Activated T-cell treated with anti-CD3 and anti-CD28 coated beads, Interleukin-2, amount 50 U/mL, for 4 hours (primary cell): ENCODE results near the gene HOXB6. TPM values are rescaled to one million over a fixed set of nuclear protein-coding genes. Genes with fewer than 3 reads are reported as not detected.

Experiments
- ATAC-seq, 2 donors: fragments of 200-7000 bp; cut with Tn5 transposase; one replicate each; pipeline ENCODE4 v1.10.0; 2021
- DNase-seq: peaks from one replicate; pipeline ENCODE4 v3.0.0-alpha.2; 2020
- H3K27me3 Mint-ChIP-seq: one replicate; pipeline ENCODE4 v1.8.0; 2021; ENCODE audit warnings: low read depth, mixed read lengths
- H3K36me3 Mint-ChIP-seq: one replicate; pipeline ENCODE4 v1.8.0; 2022; ENCODE audit warnings: mixed read lengths; ENCODE audit not compliant: insufficient read depth
- H3K4me1 Mint-ChIP-seq: one replicate; pipeline ENCODE4 v1.8.0; 2021; ENCODE audit warnings: low read depth, mixed read lengths
- H3K4me3 Mint-ChIP-seq: one replicate; pipeline ENCODE4 v1.8.0; 2021; ENCODE audit warnings: mild to moderate bottlenecking, moderate library complexity, mixed read lengths
- H3K9me3 Mint-ChIP-seq: one replicate; pipeline ENCODE4 v1.8.0; 2021; ENCODE audit warnings: mixed read lengths
- total RNA-seq, 3 donors: library from RNA; stranded (reverse); gene quantifications; one replicate each; pipeline ENCODE4 v1.2.1, GENCODE V29; 2021

Gene HOXB6
- total RNA-seq, 3 donors from 2014 or later: 0.24 to 0.27 TPM; not detected in 1

GRCh38 chr17:48598736-48599135 lies 6.0 kb downstream of the HOXB6 start:
- no peaks in the 10 kb centered on the region for H3K36me3 Mint-ChIP-seq
- no peaks in the 10 kb centered on the region for H3K9me3 Mint-ChIP-seq
- peaks cover 94% of the 10 kb centered on the region for H3K27me3 Mint-ChIP-seq
- DNase-seq (no peak), ATAC-seq (no peak)
- H3K4me1 Mint-ChIP-seq: peaks cover 37% of the 10 kb centered on the region
- peak overlapping the region; percentile 77 for H3K4me3 Mint-ChIP-seq

GRCh38 chr17:48597778-48598631 lies 6.8 kb downstream of the HOXB6 start:
- Mint-ChIP-seq H3K27me3 (peaks cover 93% of the 10 kb centered on the region), H3K4me1 (peaks cover 39% of the 10 kb centered on the region), H3K9me3 (no peaks in the 10 kb centered on the region), H3K36me3 (no peaks in the 10 kb centered on the region), H3K4me3 (peak overlapping the region; percentile 77)
- DNase-seq (no peak), ATAC-seq (peak; percentile 31 to 52)

GRCh38 chr17:48597528-48597777 lies 7.3 kb downstream of the HOXB6 start:
- Mint-ChIP-seq H3K36me3 (no peaks in the 10 kb centered on the region), H3K9me3 (no peaks in the 10 kb centered on the region), H3K4me3 (peak overlapping the region; percentile 77), H3K4me1 (peaks cover 41% of the 10 kb centered on the region), H3K27me3 (peaks cover 94% of the 10 kb centered on the region)
- DNase-seq (no peak), ATAC-seq (no peak)

- H3K9me3 Mint-ChIP-seq: no peaks in the 10 kb centered on the region
- H3K36me3 Mint-ChIP-seq: no peaks in the 10 kb centered on the region
- peaks cover 39% of the 10 kb centered on the region for H3K4me1 Mint-ChIP-seq
- DNase-seq (no peak), ATAC-seq (peak in 1 of 2 donors; percentile 5)
- H3K27me3 Mint-ChIP-seq: peaks cover 91% of the 10 kb centered on the region
- peak overlapping the region; percentile 77 for H3K4me3 Mint-ChIP-seq
Observed at GRCh38 chr17:48596735-48597527, 7.9 kb downstream of the HOXB6 start.

GRCh38 chr17:48596000-48596734 lies 8.6 kb downstream of the HOXB6 start:
- ATAC-seq: peak; percentile 28 to 36
- H3K4me3 Mint-ChIP-seq: peak overlapping the region; percentile 77
- no peaks in the 10 kb centered on the region for H3K9me3 Mint-ChIP-seq
- peaks cover 90% of the 10 kb centered on the region for H3K27me3 Mint-ChIP-seq
- no peak for DNase-seq
- H3K4me1 Mint-ChIP-seq: peaks cover 37% of the 10 kb centered on the region
- no peaks in the 10 kb centered on the region for H3K36me3 Mint-ChIP-seq

- Mint-ChIP-seq H3K9me3 (no peaks in the 10 kb centered on the region), H3K36me3 (no peaks in the 10 kb centered on the region), H3K4me1 (peaks cover 37% of the 10 kb centered on the region), H3K4me3 (peak overlapping the region; percentile 52), H3K27me3 (peaks cover 90% of the 10 kb centered on the region)
- ATAC-seq (no peak), DNase-seq (no peak)
Observed at GRCh38 chr17:48595278-48595999, 9.3 kb downstream of the HOXB6 start.

GRCh38 chr17:48594538-48595277 lies 10.1 kb downstream of the HOXB6 start:
- no peak for DNase-seq
- ATAC-seq: no peak
- Mint-ChIP-seq H3K4me3 (no peak overlapping the region), H3K27me3 (peaks cover 90% of the 10 kb centered on the region), H3K9me3 (no peaks in the 10 kb centered on the region), H3K36me3 (no peaks in the 10 kb centered on the region), H3K4me1 (peaks cover 37% of the 10 kb centered on the region)

GRCh38 chr17:48593840-48594537 lies 10.8 kb downstream of the HOXB6 start:
- peaks cover 37% of the 10 kb centered on the region for H3K4me1 Mint-ChIP-seq
- DNase-seq (peak; percentile 78), ATAC-seq (peak; percentile 59 to 71)
- H3K9me3 Mint-ChIP-seq: no peaks in the 10 kb centered on the region
- peaks cover 89% of the 10 kb centered on the region for H3K27me3 Mint-ChIP-seq
- H3K4me3 Mint-ChIP-seq: peak overlapping the region; percentile 76
- no peaks in the 10 kb centered on the region for H3K36me3 Mint-ChIP-seq

- Mint-ChIP-seq H3K36me3 (no peaks in the 10 kb centered on the region), H3K27me3 (peaks cover 87% of the 10 kb centered on the region), H3K9me3 (no peaks in the 10 kb centered on the region), H3K4me1 (peaks cover 32% of the 10 kb centered on the region), H3K4me3 (peak within 1 kb of the TSS; percentile 76)
- DNase-seq: no peak
- peak; percentile 5 to 16 for ATAC-seq
Observed at GRCh38 chr17:48593126-48593829, 11.5 kb downstream of the HOXB6 start, which contains the start of gene HOXB5. TSS of gene HOXB5 (minus strand) at chr17:48593779. CDS start at chr17:48593682, 97 bp downstream.

- Mint-ChIP-seq H3K4me1 (peaks cover 26% of the 10 kb centered on the region), H3K36me3 (no peaks in the 10 kb centered on the region), H3K9me3 (no peaks in the 10 kb centered on the region), H3K27me3 (peaks cover 87% of the 10 kb centered on the region), H3K4me3 (peak overlapping the region; percentile 76)
- ATAC-seq: peak in 1 of 2 donors; percentile 40
- no peak for DNase-seq
Observed at GRCh38 chr17:48592577-48592976, 12.2 kb downstream of the HOXB6 start.

- Mint-ChIP-seq H3K4me1 (peaks cover 21% of the 10 kb centered on the region), H3K9me3 (no peaks in the 10 kb centered on the region), H3K4me3 (no peak overlapping the region), H3K27me3 (peaks cover 87% of the 10 kb centered on the region), H3K36me3 (no peaks in the 10 kb centered on the region)
- ATAC-seq (no peak), DNase-seq (no peak)
Observed at GRCh38 chr17:48592057-48592514, 12.7 kb downstream of the HOXB6 start.

GRCh38 chr17:48591255-48592056 lies 13.3 kb downstream of the HOXB6 start:
- Mint-ChIP-seq H3K4me3 (peak overlapping the region; percentile 20), H3K36me3 (no peaks in the 10 kb centered on the region), H3K27me3 (peaks cover 87% of the 10 kb centered on the region), H3K9me3 (no peaks in the 10 kb centered on the region), H3K4me1 (peaks cover 17% of the 10 kb centered on the region)
- no peak for ATAC-seq
- DNase-seq: no peak
